OCI-LY1 (cell line): ENCODE measurements around the gene ELMOD3.
"Not testable (repeated sequence)": the region's sequence is repeated elsewhere in the genome, so short reads cannot be mapped to it uniquely, and the experiment has no call there.

Source experiments
- H2AFZ ChIP-seq: fragments of 200-600 bp; sonication (generic), shearing (Covaris generic); 2 replicates; pipeline ENCODE4 v1.6.0; 2014; ENCODE audit warnings: antibody characterized with exemption, mild to moderate bottlenecking, low read length
- H3F3A ChIP-seq: fragments of 200-600 bp; sonication (generic), shearing (Covaris generic); 2 replicates; pipeline ENCODE4 v1.6.0; 2014; ENCODE audit warnings: mild to moderate bottlenecking, antibody characterized with exemption, low read length, moderate library complexity; ENCODE audit not compliant: insufficient read depth
- H3K27ac ChIP-seq: fragments of 200-600 bp; sonication (generic); 2 replicates; pipeline ENCODE4 v1.5.1; 2014; ENCODE audit warnings: low read length, mixed run types, mild to moderate bottlenecking, low read depth; ENCODE audit not compliant: poor library complexity, severe bottlenecking
- H3K27me3 ChIP-seq: fragments of 200-600 bp; sonication (generic); 2 replicates; pipeline ENCODE4 v1.6.0; 2014; ENCODE audit warnings: antibody characterized with exemption, mild to moderate bottlenecking, low read length, moderate library complexity; ENCODE audit not compliant: insufficient read depth
- H3K36me3 ChIP-seq: fragments of 200-600 bp; sonication (generic); 2 replicates; pipeline ENCODE4 v1.6.1; 2014; ENCODE audit warnings: mild to moderate bottlenecking, antibody characterized with exemption, low read length, moderate library complexity, mixed read lengths; ENCODE audit not compliant: insufficient read depth
- H3K4me1 ChIP-seq: fragments of 200-600 bp; sonication (generic); 2 replicates; pipeline ENCODE4 v1.5.1; 2014; ENCODE audit warnings: mild to moderate bottlenecking, low read length, moderate library complexity; ENCODE audit not compliant: insufficient read depth, severe bottlenecking
- H3K4me2 ChIP-seq: fragments of 200-600 bp; sonication (generic), shearing (Covaris generic); 2 replicates; pipeline ENCODE4 v1.6.1; 2014; ENCODE audit warnings: low read length
- H3K4me3 ChIP-seq: fragments of 200-600 bp; sonication (generic); 2 replicates; pipeline ENCODE4 v1.5.1; 2014; ENCODE audit warnings: low read length, low read depth, mild to moderate bottlenecking, mixed read lengths; ENCODE audit not compliant: poor library complexity, severe bottlenecking
- H3K79me2 ChIP-seq: fragments of 200-600 bp; shearing (Covaris generic); 2 replicates; pipeline ENCODE4 v1.6.1; 2016; ENCODE audit warnings: mixed run types, low read length, mixed read lengths; ENCODE audit not compliant: insufficient read depth
- H3K9ac ChIP-seq: fragments of 200-600 bp; sonication (generic), shearing (Covaris generic); 2 replicates; pipeline ENCODE4 v1.6.1; 2014; ENCODE audit warnings: mild to moderate bottlenecking, low read length, mixed read lengths
- H3K9me2 ChIP-seq: fragments of 200-600 bp; sonication (generic), shearing (Covaris generic); 2 replicates; pipeline ENCODE4 v1.6.1; 2014; ENCODE audit warnings: low read depth, mild to moderate bottlenecking, low read length, mixed read lengths
- H3K9me3 ChIP-seq: fragments of 200-600 bp; shearing (Covaris generic); 2 replicates; pipeline ENCODE4 v1.6.1; 2014; ENCODE audit warnings: low read length, mixed read lengths
- H4K20me1 ChIP-seq: fragments of 200-600 bp; sonication (generic), shearing (Covaris generic); 2 replicates; pipeline ENCODE4 v1.6.0; 2016; ENCODE audit warnings: mild to moderate bottlenecking, low read length; ENCODE audit not compliant: insufficient read depth
- EZH2 ChIP-seq: fragments of 200-600 bp; sonication (generic), shearing (Covaris generic); IDR thresholded peaks from 2 replicates; pipeline ENCODE4 v1.8.0; 2017; ENCODE audit warnings: borderline replicate concordance, mixed run types, mild to moderate bottlenecking, antibody characterized with exemption, low read length, moderate library complexity, mixed read lengths
- TF ChIP-seq, protein P1 (sequence below): fragments of 200-600 bp; sonication (generic), shearing (Covaris generic); IDR thresholded peaks from 2 replicates; pipeline ENCODE4 v1.5.1; 2017; ENCODE audit warnings: mild to moderate bottlenecking, antibody characterized with exemption, low read length, moderate library complexity, mixed read lengths

The ELMOD3 gene

DNA sequence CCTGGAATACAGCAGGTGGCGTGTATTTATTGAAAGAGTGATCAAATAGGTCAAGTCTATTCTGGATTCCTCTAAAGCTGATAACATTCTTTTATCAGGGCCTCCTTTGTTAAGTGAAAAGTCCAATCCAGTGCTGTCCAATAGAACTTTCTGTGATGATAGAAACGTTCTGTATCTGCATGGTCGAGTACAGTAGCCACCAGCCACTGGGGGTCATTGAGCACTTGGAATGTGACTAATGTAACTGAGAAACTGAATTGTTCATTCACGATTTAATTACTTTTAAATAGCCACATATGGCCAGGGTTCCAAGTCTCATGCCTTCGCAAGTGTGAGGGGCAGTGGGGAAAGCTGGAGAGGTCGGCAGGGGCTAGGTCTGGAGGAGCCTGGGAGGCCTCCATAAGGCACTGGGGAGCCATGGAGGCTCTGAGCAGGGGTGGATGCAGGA is 84.5 kb downstream of the ELMOD3 start:
- Histone ChIP-seq H3K9me2 (no peaks in the 10 kb centered on the region), H3K27ac (no peak overlapping the region), H3K79me2 (no peaks in the 10 kb centered on the region), H3F3A (no peaks in the 10 kb centered on the region), H4K20me1 (no peaks in the 10 kb centered on the region), H3K4me1 (peaks cover 19% of the 10 kb centered on the region), H3K27me3 (no peaks in the 10 kb centered on the region), H3K4me3 (no peak overlapping the region), H2AFZ (no peak overlapping the region), H3K4me2 (no peak overlapping the region), H3K9ac (no peak overlapping the region), H3K9me3 (no peaks in the 10 kb centered on the region), H3K36me3 (no peaks in the 10 kb centered on the region)
- TF ChIP-seq EZH2 = no peak
- TF ChIP-seq, protein P1, sequence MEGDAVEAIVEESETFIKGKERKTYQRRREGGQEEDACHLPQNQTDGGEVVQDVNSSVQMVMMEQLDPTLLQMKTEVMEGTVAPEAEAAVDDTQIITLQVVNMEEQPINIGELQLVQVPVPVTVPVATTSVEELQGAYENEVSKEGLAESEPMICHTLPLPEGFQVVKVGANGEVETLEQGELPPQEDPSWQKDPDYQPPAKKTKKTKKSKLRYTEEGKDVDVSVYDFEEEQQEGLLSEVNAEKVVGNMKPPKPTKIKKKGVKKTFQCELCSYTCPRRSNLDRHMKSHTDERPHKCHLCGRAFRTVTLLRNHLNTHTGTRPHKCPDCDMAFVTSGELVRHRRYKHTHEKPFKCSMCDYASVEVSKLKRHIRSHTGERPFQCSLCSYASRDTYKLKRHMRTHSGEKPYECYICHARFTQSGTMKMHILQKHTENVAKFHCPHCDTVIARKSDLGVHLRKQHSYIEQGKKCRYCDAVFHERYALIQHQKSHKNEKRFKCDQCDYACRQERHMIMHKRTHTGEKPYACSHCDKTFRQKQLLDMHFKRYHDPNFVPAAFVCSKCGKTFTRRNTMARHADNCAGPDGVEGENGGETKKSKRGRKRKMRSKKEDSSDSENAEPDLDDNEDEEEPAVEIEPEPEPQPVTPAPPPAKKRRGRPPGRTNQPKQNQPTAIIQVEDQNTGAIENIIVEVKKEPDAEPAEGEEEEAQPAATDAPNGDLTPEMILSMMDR = no peak

DNA sequence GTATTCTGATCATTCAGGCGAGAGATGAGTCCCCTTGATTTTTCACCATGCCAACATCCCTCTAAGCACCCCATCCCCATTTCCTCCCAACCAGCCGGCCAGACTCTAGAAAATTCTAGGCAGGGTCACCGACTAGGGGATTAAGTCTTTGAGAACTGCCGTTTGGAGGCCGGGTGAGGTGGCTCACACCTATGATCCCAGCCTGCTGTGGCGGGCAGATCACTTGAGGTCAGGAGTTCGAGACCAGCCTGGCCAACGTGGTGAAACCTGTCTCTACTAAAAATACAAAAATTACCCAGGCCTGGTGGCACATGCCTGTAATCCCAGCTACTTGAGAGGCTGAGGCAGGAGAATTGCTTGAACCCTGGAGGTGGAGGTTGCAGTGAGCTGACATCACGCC is 85.0 kb downstream of the ELMOD3 start:
- not testable (repeated sequence) for H3K9ac ChIP-seq, H3F3A ChIP-seq, H3K9me2 ChIP-seq, H3K4me2 ChIP-seq, H3K27me3 ChIP-seq, H2AFZ ChIP-seq, H3K27ac ChIP-seq, H3K4me3 ChIP-seq, H3K36me3 ChIP-seq, H3K79me2 ChIP-seq, H4K20me1 ChIP-seq, H3K9me3 ChIP-seq
- peaks cover 19% of the 10 kb centered on the region for H3K4me1 ChIP-seq

DNA sequence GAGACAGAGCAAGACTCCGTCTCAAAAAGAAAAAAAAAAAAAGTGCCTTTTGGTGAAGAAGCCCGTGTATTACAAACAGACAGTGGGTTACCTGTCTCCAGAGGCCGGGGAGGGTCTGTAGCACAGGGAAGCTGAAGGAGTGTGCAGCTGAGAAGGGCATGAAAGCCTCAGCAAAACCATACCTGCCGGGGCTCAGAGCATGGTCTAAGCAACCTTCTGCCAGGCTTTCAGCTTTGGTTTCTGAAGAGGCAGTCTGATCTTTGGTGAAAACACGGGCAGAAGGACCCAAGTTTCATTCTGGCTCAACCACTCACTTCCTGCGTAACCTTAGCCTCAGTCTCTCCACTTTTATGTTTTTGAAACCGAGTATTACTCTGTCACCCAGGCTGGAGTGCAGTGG is 85.4 kb downstream of the ELMOD3 start:
- H3K9me3 ChIP-seq = no peaks in the 10 kb centered on the region
- H3K4me1 ChIP-seq = peaks cover 19% of the 10 kb centered on the region

DNA sequence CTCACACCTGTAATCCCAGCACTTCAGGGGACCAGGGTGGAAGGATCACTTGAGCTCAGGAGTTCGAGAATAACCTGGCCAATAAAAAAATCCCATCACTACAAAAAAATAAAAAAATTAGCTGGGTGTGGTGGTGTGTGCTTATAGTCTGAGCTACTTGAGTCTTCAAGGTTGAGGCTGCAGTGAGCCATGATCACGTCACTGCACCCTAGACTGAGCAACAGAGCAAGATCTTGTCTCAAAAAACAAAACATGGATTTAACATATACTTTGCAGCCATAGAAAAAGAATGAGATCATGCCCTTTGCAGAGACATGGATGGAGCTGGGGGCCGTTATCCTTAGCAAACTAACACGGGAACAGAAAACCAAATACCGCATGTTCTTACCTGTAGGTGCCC is 86.2 kb downstream of the ELMOD3 start:
- Histone ChIP-seq H3K79me2 (no peaks in the 10 kb centered on the region), H3K4me2 (no peak overlapping the region), H3K4me1 (peaks cover 19% of the 10 kb centered on the region), H3K9ac (no peak overlapping the region), H3K27ac (no peak overlapping the region), H4K20me1 (no peaks in the 10 kb centered on the region), H3K27me3 (no peaks in the 10 kb centered on the region), H3K9me3 (no peaks in the 10 kb centered on the region), H3K9me2 (no peaks in the 10 kb centered on the region), H2AFZ (no peak overlapping the region), H3F3A (no peaks in the 10 kb centered on the region), H3K36me3 (no peaks in the 10 kb centered on the region), H3K4me3 (no peak overlapping the region)
- TF ChIP-seq EZH2 = no peak
- TF ChIP-seq, protein P1 = no peak

More for the DNA sequence above, 85.4 kb downstream of the ELMOD3 start:
- Histone ChIP-seq H3K79me2 (no peaks in the 10 kb centered on the region), H2AFZ (no peak overlapping the region), H3K4me2 (no peak overlapping the region), H3K9me2 (no peaks in the 10 kb centered on the region), H4K20me1 (no peaks in the 10 kb centered on the region), H3K36me3 (no peaks in the 10 kb centered on the region), H3F3A (no peaks in the 10 kb centered on the region), H3K9ac (no peak overlapping the region), H3K4me3 (no peak overlapping the region), H3K27me3 (no peaks in the 10 kb centered on the region), H3K27ac (no peak overlapping the region)
- TF ChIP-seq EZH2 = no peak
- TF ChIP-seq, protein P1 = no peak
